ENCODE data around the gene OR2T35. TPM values are rescaled to one million over a fixed set of nuclear protein-coding genes. Genes with fewer than 3 reads are reported as not detected.

OR2T35 gene
- total RNA-seq, 6 donors from 2014 or later = not detected

DNA sequence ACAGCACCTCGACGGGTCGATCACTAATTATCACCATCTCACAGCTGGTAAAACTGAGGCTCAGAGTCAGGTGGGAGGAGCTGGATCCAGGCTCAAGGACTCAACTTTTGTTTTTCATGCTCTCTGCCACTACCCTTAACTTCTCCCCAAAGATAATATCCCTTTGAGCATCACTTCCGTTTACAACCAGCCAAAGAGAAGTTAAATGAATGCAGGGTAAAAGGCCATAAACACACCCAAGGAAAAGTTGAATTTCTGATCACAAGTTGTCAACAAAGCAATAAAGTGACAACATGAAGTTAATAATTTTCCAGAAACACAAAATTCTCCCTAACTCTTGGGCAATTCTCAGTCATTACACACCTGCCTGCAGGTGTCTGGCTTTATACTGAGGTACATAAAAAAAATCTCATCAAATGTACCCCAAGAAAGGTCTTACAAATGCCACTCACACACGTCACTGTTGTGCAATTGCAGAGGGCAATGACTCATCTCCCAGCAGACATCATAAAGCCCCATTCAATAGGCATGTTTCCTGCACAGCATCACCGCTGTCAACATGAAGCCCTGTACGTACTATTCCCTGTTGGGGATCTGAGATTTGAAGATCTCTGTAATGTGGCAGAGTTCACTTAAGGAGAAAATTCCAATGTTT is 13.6 kb downstream of the OR2T35 start:
- Histone ChIP-seq H3K4me1 (no peaks in the 10 kb centered on the region), H3K4me3 (no peak overlapping the region), H3K36me3 (no peaks in the 10 kb centered on the region), H3K9me3 (no peaks in the 10 kb centered on the region), H3K27me3 (no peaks in the 10 kb centered on the region), H3K27ac (no peak overlapping the region)
- 71 to 74% methylated on average over 7 of the region's 7 CpGs for WGBS, 2 donors
- DNase-seq (no peak), ATAC-seq (ENCODE audit: low FRiP score in 2 of 2) (no peak)
- no peak for TF ChIP-seq EP300 (IDR thresholded peaks at IDR 0.05)
- TF ChIP-seq, protein P1, sequence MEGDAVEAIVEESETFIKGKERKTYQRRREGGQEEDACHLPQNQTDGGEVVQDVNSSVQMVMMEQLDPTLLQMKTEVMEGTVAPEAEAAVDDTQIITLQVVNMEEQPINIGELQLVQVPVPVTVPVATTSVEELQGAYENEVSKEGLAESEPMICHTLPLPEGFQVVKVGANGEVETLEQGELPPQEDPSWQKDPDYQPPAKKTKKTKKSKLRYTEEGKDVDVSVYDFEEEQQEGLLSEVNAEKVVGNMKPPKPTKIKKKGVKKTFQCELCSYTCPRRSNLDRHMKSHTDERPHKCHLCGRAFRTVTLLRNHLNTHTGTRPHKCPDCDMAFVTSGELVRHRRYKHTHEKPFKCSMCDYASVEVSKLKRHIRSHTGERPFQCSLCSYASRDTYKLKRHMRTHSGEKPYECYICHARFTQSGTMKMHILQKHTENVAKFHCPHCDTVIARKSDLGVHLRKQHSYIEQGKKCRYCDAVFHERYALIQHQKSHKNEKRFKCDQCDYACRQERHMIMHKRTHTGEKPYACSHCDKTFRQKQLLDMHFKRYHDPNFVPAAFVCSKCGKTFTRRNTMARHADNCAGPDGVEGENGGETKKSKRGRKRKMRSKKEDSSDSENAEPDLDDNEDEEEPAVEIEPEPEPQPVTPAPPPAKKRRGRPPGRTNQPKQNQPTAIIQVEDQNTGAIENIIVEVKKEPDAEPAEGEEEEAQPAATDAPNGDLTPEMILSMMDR (IDR thresholded peaks at IDR 0.05) = no peak
- no peak for TF ChIP-seq POLR2AphosphoS5 (IDR thresholded peaks at IDR 0.05)
- TF ChIP-seq POLR2A (IDR thresholded peaks at IDR 0.05) = no peak

DNA sequence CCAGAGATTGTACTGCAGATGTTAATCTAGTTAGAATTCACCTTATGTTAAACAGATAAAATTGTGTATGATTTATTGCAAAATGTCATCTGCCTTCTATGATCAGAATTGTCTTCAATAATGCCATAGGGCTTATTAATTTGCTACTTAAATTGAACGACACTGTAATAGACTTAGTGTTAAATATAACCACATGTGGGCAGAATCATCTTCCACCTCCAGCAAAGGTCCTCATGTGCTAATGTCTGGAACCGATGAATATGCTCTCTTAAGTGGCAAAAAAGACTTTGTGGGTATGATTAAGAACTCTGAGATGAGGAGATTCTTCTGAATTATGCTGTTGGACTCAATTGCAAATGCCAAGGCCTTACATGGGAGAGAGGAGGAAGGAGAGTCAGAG is 14.5 kb downstream of the OR2T35 start:
- 80 to 86% methylated on average over 2 of the region's 2 CpGs for WGBS, 2 donors
- Histone ChIP-seq H3K9me3 (no peaks in the 10 kb centered on the region), H3K36me3 (no peaks in the 10 kb centered on the region), H3K27me3 (no peaks in the 10 kb centered on the region), H3K4me1 (no peaks in the 10 kb centered on the region), H3K4me3 (no peak overlapping the region), H3K27ac (no peak overlapping the region)
- ATAC-seq (ENCODE audit: low FRiP score in 2 of 2) (no peak), DNase-seq (no peak)
- TF ChIP-seq POLR2AphosphoS5 (IDR thresholded peaks at IDR 0.05) = no peak
- TF ChIP-seq EP300 (IDR thresholded peaks at IDR 0.05) = no peak
- no peak for TF ChIP-seq POLR2A (IDR thresholded peaks at IDR 0.05)
- TF ChIP-seq, protein P1 (IDR thresholded peaks at IDR 0.05) = no peak

DNA sequence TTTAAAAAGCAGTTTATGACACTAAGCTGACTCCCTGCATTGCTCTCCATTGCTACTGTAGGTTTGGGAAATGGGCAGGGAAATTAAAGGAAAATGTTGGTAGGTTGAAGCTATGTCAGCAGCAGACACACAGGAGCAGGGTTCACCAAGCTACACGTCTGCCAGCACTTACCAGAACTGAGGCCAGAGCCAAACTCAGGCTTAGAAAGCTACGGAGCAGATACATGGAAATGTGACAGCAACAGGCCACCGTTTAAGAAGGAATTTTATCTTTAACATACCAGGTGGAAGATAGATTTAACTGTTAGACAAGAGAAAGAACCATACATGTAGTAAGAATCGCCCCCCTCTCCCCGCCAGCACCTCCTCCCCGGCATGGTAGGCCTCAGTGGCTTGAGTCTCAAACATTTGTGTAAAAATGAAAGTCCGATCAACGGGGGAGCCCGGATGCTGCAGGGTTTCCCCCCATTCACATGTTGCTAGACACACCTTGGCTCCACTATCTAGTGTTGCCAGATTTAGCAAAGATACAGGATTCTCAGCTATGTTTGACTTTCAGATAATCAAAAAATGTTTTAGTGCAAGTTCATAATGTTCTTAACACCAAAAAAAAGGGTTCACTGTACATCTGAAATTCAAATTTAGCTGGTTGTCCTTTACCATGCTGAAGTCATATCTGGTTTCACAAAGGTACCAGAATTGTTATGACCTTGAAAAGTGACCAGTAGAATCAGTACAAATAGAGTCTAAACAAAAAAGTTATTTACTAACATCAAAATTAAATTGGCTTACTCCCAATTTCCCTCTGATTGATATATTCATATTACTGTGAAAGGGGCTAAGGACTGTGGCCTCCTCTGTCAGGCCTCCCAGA is 16.9 kb downstream of the OR2T35 start:
- Histone ChIP-seq H3K4me3 (no peak overlapping the region), H3K9me3 (no peaks in the 10 kb centered on the region), H3K4me1 (no peaks in the 10 kb centered on the region), H3K27ac (no peak overlapping the region), H3K36me3 (no peaks in the 10 kb centered on the region), H3K27me3 (no peaks in the 10 kb centered on the region)
- ATAC-seq (ENCODE audit: low FRiP score in 2 of 2) (no peak), DNase-seq (no peak)
- TF ChIP-seq POLR2AphosphoS5 (IDR thresholded peaks at IDR 0.05) = no peak
- TF ChIP-seq, protein P1 (IDR thresholded peaks at IDR 0.05) = no peak
- no peak for TF ChIP-seq POLR2A (IDR thresholded peaks at IDR 0.05)
- no peak for TF ChIP-seq EP300 (IDR thresholded peaks at IDR 0.05)
- 82 to 84% methylated on average over 9 of the region's 9 CpGs for WGBS, 2 donors

DNA sequence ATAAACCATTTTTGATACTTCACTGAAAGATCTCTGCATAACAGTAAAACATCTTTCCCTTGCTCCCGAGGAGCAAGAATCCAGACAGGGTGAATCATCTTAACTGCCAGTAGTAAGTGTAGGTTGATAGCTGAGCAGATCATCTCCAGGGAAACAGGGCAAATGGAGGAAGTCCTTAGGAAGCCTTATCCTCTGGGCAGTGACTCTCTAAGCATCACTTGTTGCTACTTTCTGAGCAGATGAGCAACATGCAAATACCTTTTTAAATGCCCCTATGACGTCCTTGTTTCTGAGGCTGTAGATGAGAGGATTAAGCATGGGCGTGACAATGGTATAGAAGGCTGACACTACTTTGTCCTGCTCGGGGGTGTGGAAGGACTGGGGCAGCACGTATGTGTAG is 19.1 kb downstream of the OR2T35 start:
- H3K27ac ChIP-seq = no peak overlapping the region
- no peaks in the 10 kb centered on the region for H3K9me3 ChIP-seq
- 79 to 80% methylated on average over 4 to 5 of the region's 5 CpGs for WGBS, 2 donors
- no peak for ATAC-seq (ENCODE audit: low FRiP score in 2 of 2)
- H3K27me3 ChIP-seq = no peaks in the 10 kb centered on the region
- no peak for DNase-seq
- no peak for TF ChIP-seq EP300 (IDR thresholded peaks at IDR 0.05)
- TF ChIP-seq, protein P1 (IDR thresholded peaks at IDR 0.05) = no peak
- no peak for TF ChIP-seq POLR2A (IDR thresholded peaks at IDR 0.05)
- TF ChIP-seq POLR2AphosphoS5 (IDR thresholded peaks at IDR 0.05) = no peak
- no peak overlapping the region for H3K4me3 ChIP-seq
- no peaks in the 10 kb centered on the region for H3K36me3 ChIP-seq
- H3K4me1 ChIP-seq = no peaks in the 10 kb centered on the region
